Muscle layer of colon (tissue), 2 donors: ENCODE data around the gene LAIR1.

Experiments
- H3K27ac ChIP-seq: one replicate; pipeline ENCODE4 v1.7.0; 2013; ENCODE audit warnings: low read depth, mild to moderate bottlenecking, low read length, moderate library complexity
- H3K27me3 ChIP-seq, 2 donors: one replicate each; pipeline ENCODE4 v1.7.0; 2013; ENCODE audit warnings: low read length in 2 of 2, mild to moderate bottlenecking in 2 of 2; ENCODE audit not compliant: insufficient read depth in 2 of 2, control insufficient read depth in 1 of 2
- H3K36me3 ChIP-seq: one replicate; pipeline ENCODE4 v1.7.0; 2013; ENCODE audit warnings: mild to moderate bottlenecking, low read length; ENCODE audit not compliant: insufficient read depth
- H3K4me1 ChIP-seq: one replicate; pipeline ENCODE4 v1.7.0; 2013; ENCODE audit warnings: mild to moderate bottlenecking, low read length; ENCODE audit not compliant: insufficient read depth
- H3K4me3 ChIP-seq, 2 donors: one replicate each; pipeline ENCODE4 v1.7.0; 2013; ENCODE audit warnings: low read length in 2 of 2, low read depth in 1 of 2, mild to moderate bottlenecking in 1 of 2, moderate library complexity in 1 of 2
- H3K9ac ChIP-seq: one replicate; pipeline ENCODE4 v1.7.0; 2013; ENCODE audit warnings: low read length
- H3K9me3 ChIP-seq: one replicate; pipeline ENCODE4 v1.7.0; 2013; ENCODE audit warnings: mild to moderate bottlenecking, low read length
- donor health status: abdominal sarcoma.
- donor health status: Adenocarcinoma of cecum.

Gene LAIR1

GRCh38 chr19:54364775-54365257 is at the start of gene LAIR1:
Gene LAIR1, minus strand, starts transcription at chr19:54364931. Its CDS starts 127 bp downstream, at chr19:54364804.
- Histone ChIP-seq H3K27ac (no peak within 1 kb of the TSS), H3K4me3 (no peak within 1 kb of the TSS), H3K27me3 (no peaks in the 10 kb centered on the region), H3K9ac (no peak within 1 kb of the TSS), H3K4me1 (no peaks in the 10 kb centered on the region), H3K9me3 (no peaks in the 10 kb centered on the region), H3K36me3 (no peaks in the 10 kb centered on the region)

- peaks cover 12 to 33% of the 10 kb centered on the region in 2 donors for H3K27me3 ChIP-seq
- no peak overlapping the region for H3K4me3 ChIP-seq
- no peaks in the 10 kb centered on the region for H3K36me3 ChIP-seq
These were observed 49.4 kb upstream of the LAIR1 start for GRCh38 chr19:54414156-54414555.

GRCh38 chr19:54412877-54413276 is 48.1 kb upstream of the LAIR1 start:
- Histone ChIP-seq H3K4me3 (no peak overlapping the region), H3K27ac (no peak overlapping the region), H3K9ac (no peak overlapping the region), H3K4me1 (no peaks in the 10 kb centered on the region), H3K9me3 (no peaks in the 10 kb centered on the region), H3K27me3 (peaks cover 12 to 25% of the 10 kb centered on the region in 2 donors), H3K36me3 (no peaks in the 10 kb centered on the region)

More at GRCh38 chr19:54414156-54414555, 49.4 kb upstream of the LAIR1 start:
- Histone ChIP-seq H3K4me1 (no peaks in the 10 kb centered on the region), H3K27ac (no peak overlapping the region), H3K9ac (no peak overlapping the region), H3K9me3 (no peaks in the 10 kb centered on the region)

- no peaks in the 10 kb centered on the region for H3K4me1 ChIP-seq
- no peak overlapping the region for H3K4me3 ChIP-seq
- H3K36me3 ChIP-seq: no peaks in the 10 kb centered on the region
- H3K27me3 ChIP-seq: peaks cover 10 to 13% of the 10 kb centered on the region in 2 donors
- no peak overlapping the region for H3K27ac ChIP-seq
- H3K9me3 ChIP-seq: no peaks in the 10 kb centered on the region
- no peak overlapping the region for H3K9ac ChIP-seq
These were observed 46.3 kb upstream of the LAIR1 start for GRCh38 chr19:54411033-54411432.

GRCh38 chr19:54408456-54409026 is 43.8 kb upstream of the LAIR1 start:
- Histone ChIP-seq H3K4me1 (no peaks in the 10 kb centered on the region), H3K9me3 (no peaks in the 10 kb centered on the region), H3K27ac (no peak overlapping the region), H3K4me3 (no peak overlapping the region), H3K36me3 (no peaks in the 10 kb centered on the region), H3K27me3 (no peaks in the 10 kb centered on the region), H3K9ac (no peak overlapping the region)

GRCh38 chr19:54407780-54408179 is 43.0 kb upstream of the LAIR1 start:
- Histone ChIP-seq H3K9ac (no peak overlapping the region), H3K4me3 (no peak overlapping the region), H3K9me3 (no peaks in the 10 kb centered on the region), H3K27ac (no peak overlapping the region), H3K4me1 (no peaks in the 10 kb centered on the region), H3K36me3 (no peaks in the 10 kb centered on the region), H3K27me3 (no peaks in the 10 kb centered on the region)

GRCh38 chr19:54405628-54406027 is 40.9 kb upstream of the LAIR1 start:
- no peak overlapping the region for H3K4me3 ChIP-seq
- no peak overlapping the region for H3K9ac ChIP-seq
- H3K9me3 ChIP-seq: no peaks in the 10 kb centered on the region
- no peaks in the 10 kb centered on the region for H3K36me3 ChIP-seq
- no peaks in the 10 kb centered on the region for H3K4me1 ChIP-seq
- H3K27me3 ChIP-seq: no peaks in the 10 kb centered on the region
- H3K27ac ChIP-seq: no peak overlapping the region

- Histone ChIP-seq H3K4me1 (no peaks in the 10 kb centered on the region), H3K36me3 (no peaks in the 10 kb centered on the region), H3K9ac (no peak overlapping the region), H3K9me3 (no peaks in the 10 kb centered on the region), H3K27ac (no peak overlapping the region), H3K27me3 (no peaks in the 10 kb centered on the region), H3K4me3 (no peak overlapping the region)
These were observed 38.3 kb upstream of the LAIR1 start for GRCh38 chr19:54403054-54403453.

GRCh38 chr19:54400913-54401312 is 36.2 kb upstream of the LAIR1 start:
- H3K4me3 ChIP-seq: no peak overlapping the region

GRCh38 chr19:54399189-54399588 is 34.5 kb upstream of the LAIR1 start:
- Histone ChIP-seq H3K27me3 (no peaks in the 10 kb centered on the region), H3K36me3 (no peaks in the 10 kb centered on the region)

More at GRCh38 chr19:54400913-54401312, 36.2 kb upstream of the LAIR1 start:
- Histone ChIP-seq H3K9me3 (no peaks in the 10 kb centered on the region), H3K4me1 (no peaks in the 10 kb centered on the region), H3K9ac (no peak overlapping the region), H3K27me3 (no peaks in the 10 kb centered on the region), H3K36me3 (no peaks in the 10 kb centered on the region), H3K27ac (no peak overlapping the region)

GRCh38 chr19:54395685-54396084 is 31.0 kb upstream of the LAIR1 start:
- Histone ChIP-seq H3K4me3 (no peak overlapping the region), H3K27ac (no peak overlapping the region), H3K9ac (no peak overlapping the region), H3K9me3 (no peaks in the 10 kb centered on the region), H3K27me3 (peaks cover 0 to 11% of the 10 kb centered on the region in 2 donors), H3K4me1 (no peaks in the 10 kb centered on the region), H3K36me3 (no peaks in the 10 kb centered on the region)

More at GRCh38 chr19:54399189-54399588, 34.5 kb upstream of the LAIR1 start:
- Histone ChIP-seq H3K9me3 (no peaks in the 10 kb centered on the region), H3K27ac (no peak overlapping the region), H3K4me3 (no peak overlapping the region), H3K4me1 (no peaks in the 10 kb centered on the region), H3K9ac (no peak overlapping the region)

GRCh38 chr19:54393381-54393780 is 28.6 kb upstream of the LAIR1 start:
- Histone ChIP-seq H3K27me3 (peaks cover 4 to 15% of the 10 kb centered on the region in 2 donors), H3K4me3 (no peak overlapping the region), H3K9ac (no peak overlapping the region), H3K27ac (no peak overlapping the region), H3K36me3 (no peaks in the 10 kb centered on the region), H3K4me1 (no peaks in the 10 kb centered on the region), H3K9me3 (no peaks in the 10 kb centered on the region)
